GM21381 (cell line): ENCODE data around the gene MAP3K14.
"Not testable (repeated sequence)": the region's sequence is repeated elsewhere in the genome, so short reads cannot be mapped to it uniquely, and the experiment has no call there.

Experiments
- ATAC-seq: cut with Tn5 transposase; IDR thresholded peaks from one replicate; pipeline ENCODE4 v1.9.1; 2021; ENCODE audit warnings: mild to moderate bottlenecking, moderate library complexity; ENCODE audit not compliant: unreplicated experiment

Gene MAP3K14

DNA sequence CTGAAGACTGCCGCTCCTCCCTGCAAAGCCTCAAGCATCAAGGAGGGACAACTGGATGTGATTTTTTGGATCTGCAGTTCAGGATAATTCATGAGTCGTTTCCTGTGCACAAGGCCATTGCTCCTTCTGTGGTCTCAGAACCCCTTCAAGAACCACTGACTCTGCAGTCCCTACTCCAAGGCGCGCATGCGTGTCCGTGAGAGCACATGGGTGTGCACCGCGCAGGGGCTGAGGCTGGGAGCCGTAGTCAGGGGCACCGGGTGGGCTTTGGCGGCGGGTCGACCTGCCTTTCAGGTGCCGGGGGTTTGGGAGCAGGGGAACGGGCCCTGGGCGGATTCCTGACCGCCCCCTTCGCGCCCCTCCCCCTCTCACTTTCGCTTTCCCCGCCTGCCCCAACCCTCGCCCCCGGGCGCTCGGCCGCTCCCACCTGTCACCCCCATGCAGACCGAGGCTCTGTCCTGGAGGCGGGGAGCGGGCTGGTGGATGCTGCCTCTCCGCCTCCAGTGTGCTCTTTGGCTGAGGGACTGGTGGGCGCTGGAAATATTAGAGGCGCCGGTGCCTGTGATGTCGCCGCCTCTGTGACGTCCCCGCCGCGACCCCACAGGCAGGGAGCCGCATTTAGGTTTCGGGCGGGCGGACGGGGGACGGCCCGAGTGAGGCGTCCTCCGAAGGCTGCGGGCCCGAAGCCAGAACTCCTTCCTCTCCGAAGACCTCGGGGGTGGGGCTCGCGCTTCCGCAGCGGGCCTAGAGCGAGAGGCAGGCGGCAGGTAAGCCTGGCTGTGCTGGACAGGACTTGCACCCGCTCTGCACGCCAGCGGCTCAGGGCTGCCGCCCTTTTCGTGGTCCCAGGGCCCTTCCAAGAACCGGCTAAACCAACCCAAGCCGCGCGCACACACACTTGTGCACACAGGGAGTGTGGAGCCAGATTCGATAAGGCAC, 55.0 kb downstream of the MAP3K14 start, which contains the start of gene SPATA32:
SPATA32 (minus strand) TSS at position 518 of the 939 bp plus-strand sequence; CDS start at position 440, 78 bp downstream.
- peak; percentile 60 for ATAC-seq

DNA sequence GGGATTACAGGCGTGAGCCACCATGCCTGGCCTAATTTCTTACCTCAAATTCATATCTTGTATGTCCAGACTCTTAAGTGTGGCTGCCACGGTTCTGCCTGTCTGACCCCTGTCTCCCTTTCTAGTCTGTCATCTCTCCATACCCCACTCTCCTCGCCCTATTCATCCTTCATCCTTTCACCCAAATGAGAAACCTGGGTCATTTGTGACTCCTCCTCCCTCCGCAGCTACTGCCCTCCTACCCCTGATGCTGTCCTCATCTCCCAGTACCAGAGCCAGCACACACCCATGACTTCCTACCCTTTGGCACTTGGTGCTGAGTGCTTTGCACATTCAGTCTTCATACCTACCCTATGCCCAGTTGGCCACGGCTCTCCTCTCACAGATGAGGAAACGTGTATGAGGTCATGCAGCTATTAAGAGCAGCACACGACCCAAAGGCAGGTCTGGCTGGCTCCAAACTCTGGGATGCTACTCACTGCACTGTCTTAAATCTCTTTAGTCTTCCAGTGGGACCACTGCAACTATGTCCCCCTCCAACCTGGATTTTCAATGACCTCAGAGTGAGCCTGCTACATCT, 56.5 kb downstream of the MAP3K14 start:
- ATAC-seq, result no peak

DNA sequence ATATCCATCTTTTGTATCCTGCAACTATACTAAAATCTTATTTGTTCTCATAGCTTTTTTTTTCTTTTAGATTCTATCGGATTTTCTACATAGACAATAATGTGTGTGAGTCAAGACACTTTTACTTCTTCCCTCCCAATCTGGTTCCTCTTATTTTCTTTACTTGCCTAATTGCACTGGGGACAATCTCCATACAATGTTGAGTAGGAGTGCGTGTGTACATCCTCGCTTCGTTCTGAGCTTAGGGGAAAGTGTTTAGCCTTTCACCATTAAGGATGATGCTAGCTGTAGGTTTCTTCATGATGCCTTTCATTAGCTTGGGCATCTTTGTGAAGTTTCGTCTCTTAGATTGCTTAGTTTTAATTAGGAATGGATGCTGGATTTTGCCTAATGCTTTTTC, 57.8 kb downstream of the MAP3K14 start:
- ATAC-seq, result no peak

DNA sequence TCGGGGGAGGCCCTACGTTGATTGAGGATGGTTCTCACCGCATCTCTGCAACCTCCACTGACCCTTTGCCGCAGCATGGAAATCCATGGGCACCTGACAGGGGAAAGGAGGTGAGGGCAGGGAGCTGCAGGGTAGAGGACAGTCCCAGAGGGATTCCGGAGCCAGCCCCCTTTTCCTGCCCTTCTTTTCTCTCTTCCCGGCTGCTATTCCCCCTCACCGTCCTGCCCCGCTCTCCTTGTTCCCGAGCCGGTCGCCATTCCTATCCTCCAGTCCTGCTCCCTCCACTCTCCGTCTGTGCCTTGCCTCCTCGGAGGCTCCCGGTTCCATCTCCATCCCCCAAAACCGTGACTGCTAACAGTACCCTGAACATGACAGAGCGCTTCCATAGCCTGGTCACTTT, 59.7 kb downstream of the MAP3K14 start:
- no peak for ATAC-seq

DNA sequence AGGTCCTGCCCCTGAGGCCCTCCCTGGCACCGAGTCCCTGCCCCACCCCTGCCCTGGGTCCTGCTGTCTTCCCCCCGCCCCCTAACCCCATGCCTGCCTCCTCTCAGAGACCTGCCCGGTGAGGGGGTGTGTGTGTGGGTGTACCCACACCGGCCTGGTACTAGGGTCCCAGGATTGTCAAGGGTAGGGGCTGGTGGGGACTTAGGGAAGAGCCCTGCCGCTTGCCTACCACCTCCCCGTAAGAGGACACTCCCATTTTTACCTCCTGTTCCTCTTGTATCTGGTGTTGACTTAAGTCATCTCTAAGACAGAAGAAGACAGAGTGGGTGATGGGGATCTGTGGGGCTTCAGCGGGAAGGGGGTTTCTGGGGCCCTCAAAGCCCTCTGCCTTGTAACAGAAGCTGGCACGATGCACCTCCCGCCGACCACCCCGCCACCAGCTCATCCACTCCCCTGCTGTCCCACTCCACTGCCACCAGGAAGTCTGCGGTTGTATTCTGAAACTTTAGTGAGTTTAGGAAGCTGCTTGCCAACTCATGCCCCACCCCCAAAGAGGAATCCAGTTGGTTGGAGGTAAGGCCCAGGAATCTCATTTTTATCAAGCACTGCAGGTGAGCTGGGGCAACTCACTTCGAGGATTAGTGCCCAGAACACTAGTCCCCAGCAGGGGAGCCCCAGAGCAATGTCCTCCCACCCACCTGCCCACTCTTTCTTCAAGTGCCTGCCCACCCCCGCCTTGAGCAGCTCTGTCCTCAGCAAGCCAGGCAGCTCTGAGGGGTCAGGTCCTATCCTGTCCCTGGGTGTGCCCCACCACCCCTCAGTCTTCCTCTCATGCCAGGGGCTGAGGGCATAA, 60.5 kb downstream of the MAP3K14 start:
- ATAC-seq, result no peak

DNA sequence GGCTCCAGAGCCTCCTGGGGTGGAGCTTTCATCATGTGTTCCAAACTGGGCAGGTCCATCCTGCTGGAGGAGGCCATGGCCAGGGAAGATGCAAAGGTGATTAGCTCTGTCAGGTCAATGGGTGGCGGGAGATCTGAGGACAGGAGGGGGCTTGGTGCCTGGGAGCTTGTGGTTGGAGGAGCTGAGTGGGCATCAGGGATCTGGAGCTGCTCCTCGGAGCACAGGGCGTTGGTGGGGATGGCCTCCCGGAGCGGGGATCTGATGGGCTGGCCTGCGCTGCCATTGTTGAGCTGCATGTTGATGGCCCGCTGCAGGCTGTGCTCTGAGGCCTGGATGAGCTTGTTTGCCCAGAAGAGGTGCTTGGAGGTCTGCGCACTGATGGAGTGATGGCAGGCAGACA, 61.5 kb downstream of the MAP3K14 start:
- no peak for ATAC-seq

DNA sequence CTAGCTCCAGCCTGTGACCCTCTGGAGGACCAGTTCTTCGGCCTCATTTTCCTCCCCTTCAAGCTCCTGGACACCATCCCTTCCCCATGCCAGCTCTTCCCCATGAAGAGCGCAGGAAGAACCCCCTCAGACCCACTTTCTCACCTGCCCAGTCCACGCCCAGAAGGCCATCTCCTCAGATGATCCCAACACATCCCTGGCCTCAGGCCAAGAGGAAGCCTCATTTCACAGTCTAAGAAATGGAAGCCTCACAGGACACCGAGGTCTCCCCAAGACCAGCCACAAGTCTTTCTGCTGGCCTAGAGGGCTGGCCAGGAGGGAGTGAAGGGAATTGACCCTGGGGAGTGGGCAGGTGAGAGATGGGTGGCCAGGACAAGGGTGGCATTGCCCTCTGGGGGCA, 62.9 kb downstream of the MAP3K14 start:
- no peak for ATAC-seq

DNA sequence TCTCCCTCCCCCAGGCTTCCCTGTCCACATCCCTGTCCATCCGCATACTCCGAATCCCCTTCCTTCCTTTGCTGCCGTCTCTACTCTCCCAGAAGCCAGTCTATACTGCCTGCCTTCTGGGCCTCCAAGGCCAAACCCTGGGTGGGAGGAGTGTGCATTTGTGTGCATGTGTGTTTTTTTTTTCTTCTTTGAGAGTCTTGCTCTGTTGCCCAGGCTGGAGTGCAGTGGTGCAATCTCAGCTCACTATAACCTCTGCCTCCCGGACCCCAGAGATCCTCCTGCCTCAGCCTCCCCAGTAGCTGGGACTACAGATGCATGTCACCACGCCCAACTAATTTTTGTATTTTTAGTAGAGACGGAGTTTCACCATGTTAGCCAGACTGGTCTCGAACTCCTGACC, 63.6 kb downstream of the MAP3K14 start:
- ATAC-seq, result not testable (repeated sequence)

DNA sequence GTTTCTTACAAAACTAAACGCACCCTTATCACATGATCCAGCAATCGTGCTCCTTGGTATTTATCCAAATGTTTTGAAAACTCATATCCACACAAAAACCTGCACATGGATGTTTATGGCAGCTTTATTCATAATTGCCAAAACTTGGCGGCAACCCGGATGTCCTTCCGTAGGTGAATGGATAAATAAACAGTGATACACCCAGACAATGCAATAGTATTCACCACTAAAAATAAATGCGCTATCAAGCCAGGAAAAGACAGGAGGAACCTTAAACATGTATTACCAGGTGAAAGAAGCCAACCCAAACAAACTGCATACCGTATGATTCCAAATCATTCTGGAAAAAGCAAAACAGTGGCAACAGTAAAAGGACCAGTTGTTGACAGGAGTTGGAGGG, 64.9 kb downstream of the MAP3K14 start:
- ATAC-seq, result no peak

DNA sequence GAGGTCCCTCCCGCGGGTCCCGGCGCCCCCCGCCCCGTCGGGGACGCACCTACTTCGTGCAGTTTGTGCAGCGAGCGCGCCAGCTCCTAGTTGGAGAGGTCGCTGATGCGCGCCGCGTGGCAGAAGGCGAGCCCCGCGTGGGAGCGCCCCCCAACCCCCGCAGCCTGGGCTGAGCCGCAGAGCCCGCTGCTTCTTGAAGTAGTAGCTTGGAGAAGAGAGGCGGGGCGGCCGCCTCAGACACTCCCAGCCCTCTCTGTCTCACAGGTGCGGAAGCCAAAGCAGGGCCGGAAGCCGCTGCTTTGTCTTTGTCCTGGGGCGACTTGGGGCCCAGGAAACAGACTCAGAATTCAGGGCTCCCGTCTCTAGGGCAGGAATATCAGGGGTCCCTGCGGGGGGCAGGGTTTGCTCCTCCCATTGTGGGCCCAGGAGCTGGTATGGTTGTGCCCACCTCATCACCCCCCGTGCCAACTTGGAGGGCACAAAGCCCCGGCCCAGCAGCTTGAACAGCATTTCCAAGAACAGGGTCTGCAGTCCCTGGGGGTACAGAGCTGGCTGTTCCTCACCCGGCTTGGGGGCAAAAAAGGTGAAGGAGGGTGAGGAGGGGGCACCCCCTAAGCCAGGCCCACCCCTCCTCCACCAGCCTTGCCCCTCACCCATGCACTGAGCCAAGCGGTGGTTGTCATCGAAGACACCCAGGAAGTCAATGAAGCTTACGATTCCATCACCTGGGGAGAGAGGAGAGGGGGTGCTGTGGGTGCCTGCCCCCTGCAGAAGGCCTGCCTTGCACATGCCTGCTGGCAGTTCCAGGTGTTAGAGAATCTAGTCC, 68.5 kb downstream of the MAP3K14 start:
- ATAC-seq, result peak; percentile 44

DNA sequence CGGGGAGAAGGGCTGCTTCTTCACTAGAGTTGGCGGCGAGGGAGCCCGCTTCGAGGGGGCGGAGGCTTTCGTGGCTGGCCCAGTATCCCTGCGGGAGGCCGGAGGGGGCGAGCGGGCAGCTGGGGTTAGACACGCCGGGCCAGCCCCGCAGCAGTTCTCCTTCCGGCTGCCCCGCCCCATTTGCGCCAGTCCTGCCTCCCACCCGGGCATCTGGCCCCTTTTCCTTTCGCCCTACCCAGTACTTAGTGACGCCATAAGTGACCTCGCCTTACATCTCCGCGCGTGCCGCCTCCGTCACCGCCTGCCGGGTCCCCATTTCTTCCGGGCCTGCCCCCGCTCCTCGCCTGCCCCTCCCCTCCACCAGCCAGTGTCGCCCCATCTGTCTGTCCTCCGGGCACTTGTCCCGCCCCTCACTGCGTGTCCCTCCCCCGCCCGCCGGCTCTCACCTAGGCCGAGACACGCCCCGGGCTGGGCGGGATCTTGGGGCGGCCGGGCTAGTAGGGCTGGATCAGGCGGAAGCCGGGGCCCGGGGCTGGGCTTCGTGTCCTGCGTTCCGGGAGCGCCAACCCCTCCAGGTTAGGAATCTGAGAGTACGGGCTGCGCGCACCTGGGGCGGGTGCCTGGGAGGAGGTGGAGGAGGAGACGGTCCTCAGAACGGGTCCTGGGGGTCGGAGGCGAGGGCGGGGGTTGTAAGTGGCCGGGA, 69.2 kb downstream of the MAP3K14 start:
- ATAC-seq, result peak; percentile 75

DNA sequence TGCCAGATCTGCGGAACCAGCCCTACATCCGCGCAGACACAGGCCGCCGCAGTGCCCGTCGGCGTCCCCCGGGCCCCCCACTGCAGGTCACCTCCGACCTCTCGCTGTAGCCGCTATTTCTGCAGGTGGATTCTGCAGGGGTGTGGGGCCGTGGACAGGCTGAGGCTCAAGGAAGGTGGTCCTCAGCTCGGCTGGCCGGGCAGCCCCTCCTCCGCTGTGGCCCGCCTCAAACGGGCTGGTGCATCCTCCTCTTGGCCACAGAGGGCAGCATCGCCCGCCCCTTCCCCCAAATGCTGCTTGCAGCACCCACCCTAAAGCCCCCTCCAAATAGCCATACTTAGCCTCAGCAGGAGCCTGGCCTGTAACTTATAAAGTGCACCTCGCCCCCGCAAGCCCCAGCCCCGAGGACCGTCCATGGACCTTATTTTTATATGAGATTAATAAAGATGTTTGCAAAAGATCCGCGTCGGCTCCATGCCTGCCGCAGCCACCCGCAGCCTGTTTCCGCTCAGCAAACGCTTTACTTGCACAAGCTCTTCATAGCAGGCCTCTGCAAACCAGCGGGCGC, 69.9 kb downstream of the MAP3K14 start:
- no peak for ATAC-seq

DNA sequence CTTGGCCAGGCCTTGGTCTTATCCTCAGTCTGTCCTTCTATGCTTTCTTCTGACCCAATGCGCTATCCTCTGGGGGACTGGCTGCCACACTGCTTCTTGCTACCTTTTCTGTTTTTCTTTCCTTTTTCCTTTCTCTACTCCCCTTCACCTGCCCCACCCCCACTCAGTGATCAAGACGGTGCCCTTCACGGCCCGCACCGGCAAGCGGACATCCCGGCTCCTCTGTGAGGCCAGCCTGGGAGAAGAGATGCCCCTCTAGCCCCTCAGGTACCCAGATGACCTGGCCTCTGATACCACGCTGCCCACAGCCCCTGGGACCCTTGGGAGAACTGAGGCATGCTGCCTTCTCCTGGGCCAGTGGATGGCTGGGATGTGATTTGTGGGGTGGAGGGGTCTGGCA, 70.5 kb downstream of the MAP3K14 start:
- no peak for ATAC-seq

DNA sequence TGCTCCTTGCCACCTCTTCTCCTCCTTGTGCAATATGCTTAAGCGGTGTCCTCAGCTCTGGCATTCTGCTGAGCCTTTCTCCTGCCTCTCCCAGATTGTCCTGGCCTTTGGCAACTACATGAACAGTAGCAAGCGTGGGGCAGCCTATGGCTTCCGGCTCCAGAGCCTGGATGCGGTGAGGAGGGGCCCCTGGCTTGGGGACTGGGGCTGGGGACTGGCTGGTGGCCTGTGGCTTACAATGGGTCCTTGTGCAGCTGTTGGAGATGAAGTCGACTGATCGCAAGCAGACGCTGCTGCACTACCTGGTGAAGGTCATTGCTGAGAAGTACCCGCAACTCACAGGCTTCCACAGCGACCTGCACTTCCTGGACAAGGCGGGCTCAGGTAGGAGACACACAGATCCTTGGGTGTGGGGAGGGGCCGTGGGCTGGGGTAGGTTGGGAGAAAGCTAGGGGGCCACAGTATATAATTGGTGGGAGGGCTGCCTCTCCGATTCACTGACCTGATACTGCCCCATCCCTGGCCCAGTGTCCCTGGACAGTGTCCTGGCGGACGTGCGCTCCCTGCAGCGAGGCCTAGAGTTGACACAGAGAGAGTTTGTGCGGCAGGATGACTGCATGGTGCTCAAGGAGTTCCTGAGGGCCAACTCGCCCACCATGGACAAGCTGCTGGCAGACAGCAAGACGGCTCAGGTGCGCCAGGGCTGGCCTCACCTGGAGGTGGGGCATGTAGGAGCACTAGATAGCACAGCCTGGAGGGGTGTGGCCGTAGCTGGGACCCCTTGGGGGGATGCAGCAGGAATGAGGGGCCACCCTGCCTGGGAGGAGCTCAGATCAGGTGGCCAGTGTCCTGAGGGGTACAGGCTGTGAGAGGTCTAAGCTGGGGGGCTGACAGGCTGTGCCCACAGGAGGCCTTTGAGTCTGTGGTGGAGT, 71.8 kb downstream of the MAP3K14 start:
- ATAC-seq, result no peak

DNA sequence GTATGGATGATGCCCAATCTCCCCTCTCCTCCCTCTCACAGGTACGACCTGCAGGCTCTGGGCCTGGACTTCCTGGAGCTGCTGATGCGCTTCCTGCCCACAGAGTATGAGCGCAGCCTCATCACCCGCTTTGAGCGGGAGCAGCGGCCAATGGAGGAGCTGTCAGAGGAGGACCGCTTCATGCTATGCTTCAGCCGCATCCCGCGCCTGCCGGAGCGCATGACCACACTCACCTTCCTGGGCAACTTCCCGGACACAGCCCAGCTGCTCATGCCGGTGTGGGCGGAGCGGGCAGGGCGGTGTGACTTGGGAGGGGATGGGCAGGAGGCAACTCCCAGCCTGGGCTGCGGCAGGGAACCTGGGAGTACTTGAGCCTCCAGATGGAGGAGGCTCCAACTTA, 73.1 kb downstream of the MAP3K14 start:
- no peak for ATAC-seq

DNA sequence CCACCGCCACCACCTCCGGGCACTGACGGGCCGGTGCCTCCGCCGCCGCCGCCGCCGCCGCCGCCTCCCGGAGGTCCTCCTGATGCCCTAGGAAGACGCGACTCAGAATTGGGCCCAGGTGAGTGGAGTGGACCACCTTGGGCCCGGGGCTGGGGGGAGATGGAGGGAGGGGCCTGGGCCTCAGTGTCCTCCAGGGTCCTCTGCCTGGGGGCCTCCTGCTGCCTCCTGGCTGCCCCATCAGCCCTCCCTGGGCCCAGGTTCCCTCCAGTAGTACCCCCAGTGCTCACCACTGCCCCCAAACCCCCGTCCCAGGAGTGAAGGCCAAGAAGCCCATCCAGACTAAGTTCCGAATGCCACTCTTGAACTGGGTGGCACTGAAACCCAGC, 74.8 kb downstream of the MAP3K14 start:
- ATAC-seq, result no peak

DNA sequence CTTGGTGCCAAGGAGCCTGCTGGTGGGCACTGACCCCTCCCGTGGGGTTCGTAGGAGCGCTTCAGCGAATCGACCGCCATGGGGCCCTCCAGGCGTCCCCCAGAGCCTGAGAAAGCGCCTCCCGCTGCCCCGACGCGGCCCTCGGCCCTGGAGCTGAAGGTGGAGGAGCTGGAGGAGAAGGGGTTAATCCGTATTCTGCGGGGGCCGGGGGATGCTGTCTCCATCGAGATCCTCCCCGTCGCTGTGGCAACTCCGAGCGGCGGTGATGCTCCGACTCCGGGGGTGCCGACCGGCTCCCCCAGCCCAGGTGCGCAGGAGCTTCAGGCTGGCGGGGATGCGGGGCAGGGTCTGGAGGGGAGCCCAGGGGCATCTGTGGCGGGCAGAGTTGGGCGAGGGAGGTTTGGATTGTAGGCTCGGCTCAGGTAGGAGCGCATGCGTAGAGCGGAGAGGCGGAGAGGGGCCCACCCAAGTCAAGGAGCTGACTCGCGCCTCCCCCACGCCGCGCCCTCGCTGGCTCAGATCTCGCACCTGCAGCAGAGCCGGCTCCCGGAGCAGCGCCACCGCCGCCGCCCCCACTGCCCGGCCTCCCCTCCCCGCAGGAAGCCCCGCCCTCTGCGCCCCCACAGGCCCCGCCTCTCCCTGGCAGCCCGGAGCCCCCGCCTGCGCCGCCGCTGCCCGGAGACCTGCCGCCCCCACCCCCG, 75.3 kb downstream of the MAP3K14 start:
- ATAC-seq, result no peak

DNA sequence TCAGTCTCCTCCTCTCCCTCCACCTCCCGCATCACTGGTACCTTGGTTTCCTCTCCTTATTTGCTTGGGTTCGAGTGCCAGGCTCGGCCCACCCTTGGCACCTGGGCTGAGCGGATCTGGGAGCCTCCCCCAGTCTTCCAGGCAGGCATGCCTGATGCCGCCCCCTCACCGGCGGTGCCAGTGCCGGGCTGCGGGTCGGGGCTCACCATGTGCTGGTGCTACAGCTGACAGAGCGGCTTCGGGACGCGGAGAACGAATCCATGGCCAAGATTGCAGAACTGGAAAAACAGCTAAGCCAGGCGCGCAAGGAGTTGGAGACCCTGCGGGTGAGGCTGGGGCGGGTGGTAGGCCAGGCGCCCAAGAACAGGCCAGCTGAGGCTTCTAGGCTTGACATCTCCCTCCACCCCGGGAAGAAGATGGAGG, 75.9 kb downstream of the MAP3K14 start:
- no peak for ATAC-seq
